PC-3 (cell line): ENCODE data around the gene GRIP2.

ENCODE experiments used
- CTCF ChIP-seq: fragments of 300-600 bp; sonication (generic); conservative IDR thresholded peaks from 2 replicates; pipeline ENCODE4 v1.5.1; 2017; ENCODE audit warnings: antibody characterized with exemption, low read depth, mild to moderate bottlenecking, low read length
- EZH2 ChIP-seq: fragments of 300-600 bp; sonication (generic); IDR thresholded peaks from one replicate; pipeline ENCODE4 v1.6.1; 2017; ENCODE audit warnings: antibody characterized with exemption, mild to moderate bottlenecking, low read length; ENCODE audit not compliant: unreplicated experiment

GRCh38 chr3:14463330-14464140 lies 76.6 kb downstream of the GRIP2 start:
- TF ChIP-seq CTCF (no peak), EZH2 (no peak)
